HepG2 (cell line): ENCODE measurements around the gene HELT. TPM values are rescaled to one million over a fixed set of nuclear protein-coding genes. Genes with fewer than 3 reads are reported as not detected.

Experiments used
- ATAC-seq: fragments of 200-7000 bp; cut with Tn5 transposase; 3 replicates; pipeline ENCODE4 v1.9.1; 2020; ENCODE audit warnings: mild to moderate bottlenecking, moderate library complexity
- BruUV-seq: library from RNA; stranded (reverse); fragments of 400-500 nt; replicated peaks from 2 replicates; lab custom pipeline; 2021; lab: Mats Ljungman, UMichigan
- CTCF ChIA-PET: fragments of 300-600 bp; formaldehyde crosslinking; extraction: SDS; loops from one replicate; lab custom pipeline; 2021; ENCODE audit warnings: low total read pairs, inconsistent platforms, low intra/inter-chr PET ratio; lab: Yijun Ruan, JAX
- POLR2A ChIA-PET: fragments of 350-600 bp; sonication (Branson Sonifier 250); formaldehyde crosslinking; loops from one replicate; lab custom pipeline; 2020; ENCODE audit warnings: antibody characterized with exemption, inconsistent platforms; lab: Yijun Ruan, JAX
- DNase-seq: peaks from one replicate; pipeline ENCODE4 v3.0.0-alpha.2; 2015; ENCODE audit warnings: low spot score
- FAIRE-seq: peaks from 3 replicates; lab custom pipeline; 2011; peaks lifted over from hg19 to GRCh38; lab: Jason Lieb, UNC
- H2AFZ ChIP-seq: one replicate; pipeline ENCODE4 v1.6.1; 2011; ENCODE audit warnings: low read length, inconsistent platforms
- H3K27ac ChIP-seq: fragments of 300-600 bp; 3 replicates; pipeline ENCODE4 v1.8.0; 2011; ENCODE audit warnings: mixed run types, mild to moderate bottlenecking, mixed read lengths, low read length, inconsistent platforms; ENCODE audit not compliant: insufficient read depth; ENCODE audit errors: extremely low read length
- H3K27me3 ChIP-seq, 2 experiments: fragments of 200-600 bp in 1 of 2; 2 replicates in 1 of 2; 3 replicates in 1 of 2; pipeline versions ENCODE4 v1.6.0 to v1.8.0; 2011; ENCODE audit warnings: low read length in 2 of 2, mild to moderate bottlenecking in 2 of 2, moderate library complexity in 2 of 2, inconsistent platforms in 1 of 2; ENCODE audit not compliant: insufficient read depth in 2 of 2, control insufficient read depth in 1 of 2
- H3K36me3 ChIP-seq, 2 experiments: fragments of 200-600 bp in 1 of 2; replicated peaks in 1 of 2; 2 replicates in 1 of 2; 3 replicates in 1 of 2; pipeline versions ENCODE4 v1.5.1 to v1.8.0; 2011; ENCODE audit warnings: low read length in 2 of 2, inconsistent platforms in 1 of 2; ENCODE audit not compliant: insufficient read depth in 2 of 2, control insufficient read depth in 1 of 2
- H3K4me1 ChIP-seq: 2 replicates; pipeline ENCODE4 v1.5.1; 2012; ENCODE audit warnings: low read length, inconsistent platforms; ENCODE audit not compliant: insufficient read depth
- H3K4me2 ChIP-seq: 2 replicates; pipeline ENCODE4 v1.6.0; 2011; ENCODE audit warnings: low read depth, low read length, inconsistent platforms
- H3K4me3 ChIP-seq, 3 experiments: fragments of 200-600 bp in 1 of 3; sonication (generic), shearing (Covaris generic) in 1 of 3; replicated peaks in 1 of 3; 2 replicates each; pipeline ENCODE4 v1.5.1; 2011 to 2016; ENCODE audit warnings: low read length in 3 of 3, inconsistent platforms in 2 of 3, low read depth in 2 of 3, mild to moderate bottlenecking in 2 of 3, control low read depth in 1 of 3, mixed read lengths in 1 of 3; ENCODE audit not compliant: insufficient read depth in 1 of 3
- H3K79me2 ChIP-seq: one replicate; pipeline ENCODE4 v1.6.1; 2011; ENCODE audit warnings: low read length, inconsistent platforms; ENCODE audit not compliant: insufficient read depth
- H3K9ac ChIP-seq: 2 replicates; pipeline ENCODE4 v1.6.0; 2011; ENCODE audit warnings: mild to moderate bottlenecking, low read depth, low read length, inconsistent platforms; ENCODE audit not compliant: insufficient read depth
- H3K9me3 ChIP-seq: 2 replicates; pipeline ENCODE4 v1.5.1; 2012; ENCODE audit warnings: mild to moderate bottlenecking, low read length
- H4K20me1 ChIP-seq: 2 replicates; pipeline ENCODE4 v1.6.0; 2011; ENCODE audit warnings: inconsistent platforms, mild to moderate bottlenecking, low read length, moderate library complexity; ENCODE audit not compliant: insufficient read depth
- GLI4 ChIP-seq: sonication (generic); formaldehyde crosslinking; IDR thresholded peaks from 2 replicates; pipeline ENCODE4 v1.5.1; 2020; ENCODE audit warnings: missing genetic modification reagents, mild to moderate bottlenecking, moderate library complexity, borderline replicate concordance
- GZF1 ChIP-seq: sonication (generic); formaldehyde crosslinking; IDR thresholded peaks from 2 replicates; pipeline ENCODE4 v1.5.1; 2020; ENCODE audit warnings: mild to moderate bottlenecking, missing genetic modification reagents
- HBP1 ChIP-seq: IDR thresholded peaks from 2 replicates; pipeline ENCODE4 v1.6.1; 2016; ENCODE audit warnings: low read depth, control low read depth
- KDM5A ChIP-seq: fragments of 200-600 bp; sonication (generic); IDR thresholded peaks from 2 replicates; pipeline ENCODE4 v1.7.0; 2018; ENCODE audit warnings: antibody characterized with exemption, mild to moderate bottlenecking, low read length, borderline replicate concordance
- MAFG ChIP-seq: sonication (generic); formaldehyde crosslinking; IDR thresholded peaks from 2 replicates; pipeline ENCODE4 v1.5.1; 2020; ENCODE audit warnings: mild to moderate bottlenecking, missing genetic modification reagents
- MNT ChIP-seq: fragments of 450-650 bp; IDR thresholded peaks from 2 replicates; pipeline ENCODE4 v1.6.1; 2016
- MTF1 ChIP-seq: sonication (generic); formaldehyde crosslinking; IDR thresholded peaks from 2 replicates; pipeline ENCODE4 v1.5.0; 2020; ENCODE audit warnings: missing genetic modification reagents
- TAF15 ChIP-seq: fragments of 200-400 bp; formaldehyde crosslinking; IDR thresholded peaks from one replicate; pipeline ENCODE4 v1.6.1; 2018; ENCODE audit warnings: mild to moderate bottlenecking, low read depth, low read length; ENCODE audit not compliant: poor library complexity, severe bottlenecking
- ZNF503 ChIP-seq: sonication (generic); formaldehyde crosslinking; IDR thresholded peaks from 2 replicates; pipeline ENCODE4 v1.4.0; 2020; ENCODE audit warnings: missing genetic modification reagents
- ZNF616 ChIP-seq: sonication (generic); formaldehyde crosslinking; IDR thresholded peaks from 2 replicates; pipeline ENCODE4 v1.5.0; 2020; ENCODE audit warnings: low read depth, mild to moderate bottlenecking, missing genetic modification reagents
- ZNF710 ChIP-seq: sonication (generic); formaldehyde crosslinking; IDR thresholded peaks from 2 replicates; pipeline ENCODE4 v1.5.0; 2020; ENCODE audit warnings: mild to moderate bottlenecking, missing genetic modification reagents, borderline replicate concordance
- ZNF775 ChIP-seq: sonication (generic); formaldehyde crosslinking; IDR thresholded peaks from 2 replicates; pipeline ENCODE4 v1.4.0; 2020; ENCODE audit warnings: missing genetic modification reagents, mild to moderate bottlenecking, moderate library complexity, borderline replicate concordance
- WGBS: methylation state at CpG from one replicate; pipeline ENCODE4 v1.1.6; 2017; ENCODE audit warnings: low lambda C conversion rate; 5-methylcytosine and 5-hydroxymethylcytosine counted together
- in situ Hi-C: cut with HindIII; loops from 2 replicates; pipeline ENCODE4 v1.10.0; 2017; ENCODE audit warnings: low pct_unique_long_range_greater_than_20kb; ENCODE audit not compliant: extremely low pct_ligation_motif_present
- intact Hi-C: fragments of 100-400 bp; cut with micrococcal nuclease; formaldehyde crosslinking; loops from one replicate; pipeline ENCODE4 v1.10.0; 2022; ENCODE audit not compliant: unreplicated experiment
- polyA plus RNA-seq, 8 experiments: library from polyadenylated mRNA; depleted of rRNA in 3 of 8; stranded (reverse) in 7 of 8; unstranded in 1 of 8; fragments of >200 nt; fragmentation: Illumina TruSeq in 4 of 8; extraction: Trizol in 4 of 8; gene quantifications; 2 replicates each; pipeline versions ENCODE4 v1.2.1 to v1.2.3, GENCODE V29; 2011 to 2016; ENCODE audit warnings: low read depth in 4 of 8, missing spikeins in 1 of 8, mixed read lengths in 1 of 8; ENCODE audit not compliant: insufficient read depth in 1 of 8
- total RNA-seq, 5 experiments: library from RNA; depleted of rRNA; stranded (reverse); fragments of >200 nt; fragmentation: Illumina TruSeq; extraction: Trizol; gene quantifications; 2 replicates each; pipeline ENCODE4 v1.2.3, GENCODE V29; 2016; ENCODE audit warnings: low read depth in 1 of 5

Gene HELT
- total and polyA plus RNA-seq, 2 of the 13 experiments (the other 11 are each of a cell fraction or from before 2014, with no cell fraction given), result not detected

- TF ChIP-seq KDM5A (no peak), MTF1 (no peak)
- TF ChIP-seq, all 625 proteins: peak for 0
Observed at GRCh38 chr4:184977747-184978146, 40.5 kb upstream of the HELT start (continued).

- Histone ChIP-seq H3K4me3 (no peak overlapping the region), H3K9ac (no peak overlapping the region), H3K27ac (no peak overlapping the region), H4K20me1 (no peaks in the 10 kb centered on the region), H3K9me3 (no peaks in the 10 kb centered on the region), H2AFZ (no peak overlapping the region), H3K4me2 (no peak overlapping the region), H3K79me2 (no peaks in the 10 kb centered on the region), H3K4me1 (no peaks in the 10 kb centered on the region), H3K36me3 (no peaks in the 10 kb centered on the region)
- intact Hi-C loops (no loop called here), in situ Hi-C loops (no loop called here)
- CTCF ChIA-PET, result no interaction called here
- FAIRE-seq (no peak), ATAC-seq (no peak)
- POLR2A ChIA-PET, result no interaction called here
- no TSS peak for BruUV-seq
- TF ChIP-seq MAFG (CRISPR knock-in tag) (no peak), MNT (no peak), GZF1 (CRISPR knock-in tag) (no peak), ZNF503 (CRISPR knock-in tag) (no peak), ZNF710 (CRISPR knock-in tag) (no peak), GLI4 (CRISPR knock-in tag) (no peak), HBP1 (CRISPR knock-in tag) (no peak), ZNF616 (CRISPR knock-in tag) (no peak), TAF15 (no peak), ZNF775 (CRISPR knock-in tag) (no peak)
- TF ChIP-seq, all 625 proteins: peak for 0
- H3K27me3 ChIP-seq, result peaks cover 4 to 15% of the 10 kb centered on the region in 2 experiments; a peak in 2 of 5 replicates
- 10% methylated on average over 6 of the region's 6 CpGs for WGBS
- no peak for DNase-seq
Observed at GRCh38 chr4:184978211-184978610, 40.1 kb upstream of the HELT start.
